Glutamatergic neuron (in vitro differentiated cells): Measurements from ENCODE around the gene TM9SF3. TPM values are rescaled to one million over a fixed set of nuclear protein-coding genes. Genes with fewer than 3 reads are reported as not detected.

Experiments used
- total RNA-seq: library from RNA; stranded (reverse); fragmentation: NEBNext Ultra II Directional; extraction: Animal tissue kit (Norgen Biotek cat#: 25700); gene quantifications from one replicate; pipeline ENCODE4 v1.2.1, GENCODE V29; 2021; ENCODE audit not compliant: unreplicated experiment

The TM9SF3 gene
- total RNA-seq, 1 donor from 2014 or later: 99.1 TPM

Other genes starting within 250 kb of the TM9SF3 start
- gene OPALIN, start 228.0 kb downstream of the TM9SF3 start, total RNA-seq: not detected
- 0.17 TPM for gene TLL2, start 73.1 kb downstream of the TM9SF3 start, total RNA-seq
- gene PIK3AP1, start 133.5 kb upstream of the TM9SF3 start, total RNA-seq: 0.49 TPM
- 132 TPM for gene LCOR, start 245.3 kb upstream of the TM9SF3 start, total RNA-seq